ENCODE results near the gene MAPK12.

The MAPK12 gene

GRCh38 chr22:50236731-50237409, 24.6 kb downstream of the MAPK12 start:
- no peak for FAIRE-seq

GRCh38 chr22:50233223-50233622, 28.3 kb downstream of the MAPK12 start:
- peak; percentile 72 for FAIRE-seq
- no peak for DNase-seq (ENCODE audit: low spot score)

More at GRCh38 chr22:50236731-50237409, 24.6 kb downstream of the MAPK12 start:
- DNase-seq (ENCODE audit: low spot score) = no peak

DNA sequence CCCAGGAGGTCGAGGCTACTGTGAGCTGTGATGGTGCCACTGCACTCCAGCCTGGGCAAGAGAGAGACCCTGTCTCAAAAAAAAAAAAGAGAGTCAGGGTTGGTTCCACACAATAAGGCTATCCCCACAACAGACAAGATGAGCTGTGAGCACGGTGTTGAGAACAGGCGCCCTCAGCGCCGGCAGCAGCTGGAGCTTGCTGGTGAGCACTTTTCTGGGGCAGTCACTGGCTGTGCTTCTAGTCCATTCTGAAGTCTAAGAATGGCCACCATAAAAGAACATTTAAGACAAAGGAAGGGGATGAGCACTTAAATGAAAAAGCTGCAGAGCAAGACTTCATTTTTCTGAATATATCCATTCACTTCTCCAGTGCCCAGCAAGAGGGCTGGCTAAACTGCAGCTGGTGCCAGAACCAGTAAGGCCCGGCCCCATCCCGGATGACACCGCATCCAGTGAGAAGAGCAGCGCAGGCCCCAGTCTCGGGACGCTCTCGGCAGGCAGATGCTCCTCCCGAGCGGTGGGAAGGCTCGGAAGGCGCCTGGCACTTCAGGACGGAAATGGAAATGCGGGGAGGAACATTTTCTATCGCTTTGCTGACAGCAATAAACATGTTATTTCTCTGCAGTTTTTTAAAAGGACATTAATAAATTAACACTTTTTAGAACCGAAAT, 28.9 kb downstream of the MAPK12 start:
- FAIRE-seq = no peak
- no peak for DNase-seq (ENCODE audit: low spot score)

GRCh38 chr22:50229370-50229769, 32.1 kb downstream of the MAPK12 start:
- DNase-seq (ENCODE audit: low spot score) (no peak), FAIRE-seq (no peak)

DNA sequence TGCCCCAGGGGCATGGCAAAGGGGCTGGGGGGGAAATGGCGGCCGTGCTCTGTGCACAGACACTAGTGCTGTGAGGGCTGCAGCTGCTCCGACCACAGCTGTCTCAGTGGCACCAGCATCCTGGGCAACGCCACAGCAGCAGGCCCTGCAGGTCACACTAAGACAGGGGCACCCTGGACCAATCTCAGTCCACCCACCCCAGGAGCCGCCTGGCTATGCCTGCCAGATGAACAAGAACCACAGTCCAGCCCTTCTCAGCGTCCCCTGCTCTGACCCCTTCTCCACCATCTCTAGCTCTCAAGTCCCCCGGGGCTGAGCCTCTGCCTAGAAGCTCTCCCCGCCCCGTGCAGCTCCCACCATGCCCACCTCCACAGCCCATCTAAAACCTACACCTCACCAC, 33.1 kb downstream of the MAPK12 start:
- DNase-seq (ENCODE audit: low spot score) (no peak), FAIRE-seq (no peak)

- FAIRE-seq = no peak
- DNase-seq (ENCODE audit: low spot score) = no peak
Measured at GRCh38 chr22:50227579-50228215, 33.8 kb downstream of the MAPK12 start.

DNA sequence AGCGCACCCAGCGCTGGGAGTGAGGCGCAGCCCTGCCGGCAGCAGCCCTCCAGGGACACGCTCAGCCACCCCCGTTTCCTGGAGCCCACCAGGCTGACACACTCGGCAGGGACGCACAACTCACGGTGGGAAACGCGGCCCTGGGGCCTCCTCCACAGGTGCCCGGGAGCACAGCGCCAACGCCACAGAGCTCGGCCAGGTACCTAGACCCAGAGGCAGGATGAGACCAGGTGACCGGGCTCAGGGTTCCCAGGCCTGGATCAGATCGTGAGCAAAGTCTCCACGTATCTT, 34.7 kb downstream of the MAPK12 start:
- DNase-seq (ENCODE audit: low spot score) (no peak), FAIRE-seq (no peak)

- FAIRE-seq (no peak), DNase-seq (ENCODE audit: low spot score) (no peak)
Measured at GRCh38 chr22:50226063-50226874, 35.2 kb downstream of the MAPK12 start.

- FAIRE-seq = no peak
Measured at GRCh38 chr22:50225200-50225969, 36.1 kb downstream of the MAPK12 start.

GRCh38 chr22:50224071-50224470, 37.4 kb downstream of the MAPK12 start:
- DNase-seq (ENCODE audit: low spot score) = no peak
- no peak for FAIRE-seq

More at GRCh38 chr22:50225200-50225969, 36.1 kb downstream of the MAPK12 start:
- DNase-seq (ENCODE audit: low spot score) = no peak

GRCh38 chr22:50222508-50222907, 39.0 kb downstream of the MAPK12 start:
- FAIRE-seq = no peak
- DNase-seq (ENCODE audit: low spot score) = no peak

- DNase-seq (ENCODE audit: low spot score) = no peak
- no peak for FAIRE-seq
Measured at GRCh38 chr22:50221410-50222300, 39.8 kb downstream of the MAPK12 start.

GRCh38 chr22:50220603-50221409, 40.7 kb downstream of the MAPK12 start:
- no peak for DNase-seq (ENCODE audit: low spot score)
- FAIRE-seq = peak; percentile 76

GRCh38 chr22:50219800-50220602, 41.5 kb downstream of the MAPK12 start:
- DNase-seq (ENCODE audit: low spot score) (no peak), FAIRE-seq (no peak)

DNA sequence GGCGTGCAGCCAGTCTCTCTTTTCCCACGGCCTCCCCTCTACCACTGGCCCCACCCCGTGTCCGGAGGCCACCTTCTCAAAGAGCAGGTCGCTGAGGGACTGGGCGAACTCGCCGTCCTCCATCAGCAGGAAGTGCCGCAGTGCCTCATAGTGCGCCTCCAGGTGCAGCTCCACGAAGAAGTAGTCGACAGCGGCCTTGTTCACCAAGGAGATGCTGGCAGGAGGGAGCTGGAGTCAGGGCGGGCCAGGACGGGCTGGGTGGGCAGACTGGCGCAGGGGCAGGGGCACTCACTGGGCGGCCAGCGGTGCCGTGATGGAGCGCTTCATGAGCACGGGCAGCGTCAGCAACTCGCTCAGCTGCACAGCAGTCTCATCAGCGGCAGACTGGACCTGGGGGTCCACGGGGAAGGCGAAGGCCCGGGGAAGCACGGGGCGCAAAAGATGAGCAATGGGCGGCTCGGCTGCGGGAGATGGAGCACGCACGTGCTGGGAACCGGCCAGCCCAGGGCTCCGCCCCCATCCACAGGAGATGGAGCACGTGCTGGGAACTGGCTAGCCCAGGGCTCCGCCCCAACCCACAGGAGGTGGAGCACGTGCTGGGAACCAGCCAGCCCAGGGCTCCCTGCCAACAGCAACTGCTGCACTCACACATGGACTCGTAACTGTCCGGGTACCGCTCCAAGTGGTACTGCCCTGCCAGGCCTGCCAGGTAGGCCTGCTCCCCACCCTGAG, 42.3 kb downstream of the MAPK12 start:
- DNase-seq (ENCODE audit: low spot score) = peak; percentile 73
- peak; percentile 53 for FAIRE-seq

- DNase-seq (ENCODE audit: low spot score) (no peak), FAIRE-seq (no peak)
Measured at GRCh38 chr22:50218153-50218995, 43.1 kb downstream of the MAPK12 start.
